Gastrocnemius medialis (tissue), 4 donors: ENCODE measurements around the gene TRAIP. TPM values are rescaled to one million over a fixed set of nuclear protein-coding genes. Genes with fewer than 3 reads are reported as not detected.

ENCODE experiments used
- ATAC-seq, 2 donors: fragments of 150-250 bp; one replicate each; pipeline ENCODE4 v1.9.1; 2016
- DNase-seq, 2 donors: peaks; one replicate each; pipeline ENCODE4 v3.0.0-alpha.2; 2019
- H3K27ac ChIP-seq, 4 donors: fragments of 200-600 bp; sonication (generic); 1 replicate in 1 of 4; 2 replicates in 3 of 4; pipeline ENCODE4 v1.5.1; 2016 to 2018; ENCODE audit warnings: mild to moderate bottlenecking in 2 of 4, moderate library complexity in 1 of 4
- H3K27me3 ChIP-seq, 3 donors: fragments of 200-600 bp; sonication (generic) in 2 of 3; 1 replicate in 1 of 3; 2 replicates in 2 of 3; pipeline versions ENCODE4 v1.5.1 to v1.6.0; 2016 to 2019; ENCODE audit warnings: mild to moderate bottlenecking in 1 of 3, moderate library complexity in 1 of 3
- H3K36me3 ChIP-seq, 2 donors: fragments of 200-600 bp; sonication (generic) in 1 of 2; one replicate each; pipeline ENCODE4 v1.5.1; 2017 to 2018
- H3K4me1 ChIP-seq, 2 donors: fragments of 200-600 bp; sonication (generic) in 1 of 2; one replicate each; pipeline ENCODE4 v1.5.1; 2016 to 2017; ENCODE audit warnings: mild to moderate bottlenecking in 2 of 2
- H3K4me3 ChIP-seq, 4 donors: fragments of 200-600 bp; sonication (generic) in 3 of 4; 1 replicate in 1 of 4; 2 replicates in 3 of 4; pipeline ENCODE4 v1.5.1; 2016 to 2019; ENCODE audit warnings: mild to moderate bottlenecking in 2 of 4
- H3K9me3 ChIP-seq, 3 donors: fragments of 200-600 bp; sonication (generic) in 2 of 3; 1 replicate in 1 of 3; 2 replicates in 2 of 3; pipeline ENCODE4 v1.5.1; 2016 to 2019
- POLR2A ChIP-seq, 2 donors: fragments of 450-650 bp; IDR thresholded peaks; one replicate each; pipeline ENCODE4 v1.6.1; 2017; ENCODE audit warnings: antibody characterized with exemption in 2 of 2, mild to moderate bottlenecking in 2 of 2, moderate library complexity in 2 of 2
- in situ Hi-C, 4 donors: fragments of 200-750 bp; cut with MboI; loops; one replicate each; pipeline versions ENCODE4 v1.15.0 to v1.8.0; 2017; ENCODE audit warnings: low sequenced_read_pairs in 4 of 4
- intact Hi-C: fragments of 100-400 bp; cut with DNase I; formaldehyde crosslinking; loops from one replicate; pipeline ENCODE4 v1.15.1; 2023; ENCODE audit warnings: low total_unique reads
- total RNA-seq, 4 donors: library from RNA; depleted of rRNA; stranded (reverse); fragments of >200 nt; gene quantifications; one replicate each; pipeline versions ENCODE4 v1.1.0 to v1.2.3, GENCODE V29; 2016
- TF ChIP-seq, protein P1 (sequence below), 5 experiments: fragments of 450-650 bp in 3 of 5; fragments of 200-600 bp in 2 of 5; sonication (generic) in 2 of 5; IDR thresholded peaks in 4 of 5; conservative IDR thresholded peaks in 1 of 5; 1 replicate in 4 of 5; 2 replicates in 1 of 5; pipeline ENCODE4 v1.5.1; 2016 to 2019; ENCODE audit warnings: antibody characterized with exemption in 5 of 5, mild to moderate bottlenecking in 3 of 5, moderate library complexity in 3 of 5

TRAIP gene
- total RNA-seq, 4 donors from 2014 or later: 0.36 to 4.2 (median 1.1) TPM

DNA sequence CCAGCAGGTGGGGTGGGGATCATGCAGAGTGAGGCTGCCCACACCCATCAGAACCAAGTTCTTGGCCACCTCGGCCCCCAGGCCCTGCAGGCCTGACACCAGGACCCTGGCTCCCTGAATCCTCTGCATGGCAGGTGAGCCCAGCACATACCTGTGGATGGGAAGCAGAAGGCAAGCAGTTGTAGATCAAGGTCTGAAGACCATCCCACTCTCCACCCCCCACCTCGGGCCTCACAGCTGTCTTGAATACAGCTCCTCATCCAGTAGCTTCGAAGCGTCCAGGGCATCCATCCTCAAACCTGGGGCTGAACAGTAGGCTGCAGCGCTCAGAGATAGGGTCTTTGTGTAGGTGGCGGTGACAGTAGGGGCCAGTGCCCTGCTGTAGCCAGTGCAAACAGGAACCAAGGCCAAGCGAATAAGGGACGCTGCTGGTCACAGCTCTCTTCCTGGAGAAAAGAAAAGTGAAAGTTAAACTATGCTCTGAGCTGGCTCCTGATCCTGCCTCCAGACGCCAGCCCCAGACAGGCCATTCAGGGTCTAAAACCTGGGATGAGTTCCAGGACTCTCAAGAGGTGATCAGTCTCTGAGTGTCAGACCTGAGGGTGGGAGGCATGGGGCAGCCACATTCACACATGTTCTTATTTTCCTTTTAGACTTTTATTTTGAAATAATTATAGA is 42.7 kb downstream of the TRAIP start, which contains the start of gene UBA7:
TSS of gene UBA7 (minus strand) at position 457 of the 678 bp plus-strand sequence. CDS start at position 291, 166 bp downstream.
- no peaks in the 10 kb centered on the region for H3K27me3 ChIP-seq
- ATAC-seq (peak; percentile 68 to 93), DNase-seq (no peak)
- H3K36me3 ChIP-seq: no peaks in the 10 kb centered on the region
- H3K27ac ChIP-seq: peak within 1 kb of the TSS; percentile 66 to 82 (median 67)
- H3K9me3 ChIP-seq: no peaks in the 10 kb centered on the region
- H3K4me1 ChIP-seq: peaks cover 14 to 20% of the 10 kb centered on the region in 2 donors
- peak within 1 kb of the TSS; percentile 29 to 60 (median 48) for H3K4me3 ChIP-seq
- intact Hi-C loops (no loop called here), in situ Hi-C loops (no loop called here)
- TF ChIP-seq POLR2A (IDR thresholded peaks at IDR 0.05): no peak
- TF ChIP-seq, protein P1, sequence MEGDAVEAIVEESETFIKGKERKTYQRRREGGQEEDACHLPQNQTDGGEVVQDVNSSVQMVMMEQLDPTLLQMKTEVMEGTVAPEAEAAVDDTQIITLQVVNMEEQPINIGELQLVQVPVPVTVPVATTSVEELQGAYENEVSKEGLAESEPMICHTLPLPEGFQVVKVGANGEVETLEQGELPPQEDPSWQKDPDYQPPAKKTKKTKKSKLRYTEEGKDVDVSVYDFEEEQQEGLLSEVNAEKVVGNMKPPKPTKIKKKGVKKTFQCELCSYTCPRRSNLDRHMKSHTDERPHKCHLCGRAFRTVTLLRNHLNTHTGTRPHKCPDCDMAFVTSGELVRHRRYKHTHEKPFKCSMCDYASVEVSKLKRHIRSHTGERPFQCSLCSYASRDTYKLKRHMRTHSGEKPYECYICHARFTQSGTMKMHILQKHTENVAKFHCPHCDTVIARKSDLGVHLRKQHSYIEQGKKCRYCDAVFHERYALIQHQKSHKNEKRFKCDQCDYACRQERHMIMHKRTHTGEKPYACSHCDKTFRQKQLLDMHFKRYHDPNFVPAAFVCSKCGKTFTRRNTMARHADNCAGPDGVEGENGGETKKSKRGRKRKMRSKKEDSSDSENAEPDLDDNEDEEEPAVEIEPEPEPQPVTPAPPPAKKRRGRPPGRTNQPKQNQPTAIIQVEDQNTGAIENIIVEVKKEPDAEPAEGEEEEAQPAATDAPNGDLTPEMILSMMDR (IDR thresholded peaks at IDR 0.05 in 4 of 5, conservative IDR thresholded peaks at IDR 0.05 in 1 of 5): no peak

DNA sequence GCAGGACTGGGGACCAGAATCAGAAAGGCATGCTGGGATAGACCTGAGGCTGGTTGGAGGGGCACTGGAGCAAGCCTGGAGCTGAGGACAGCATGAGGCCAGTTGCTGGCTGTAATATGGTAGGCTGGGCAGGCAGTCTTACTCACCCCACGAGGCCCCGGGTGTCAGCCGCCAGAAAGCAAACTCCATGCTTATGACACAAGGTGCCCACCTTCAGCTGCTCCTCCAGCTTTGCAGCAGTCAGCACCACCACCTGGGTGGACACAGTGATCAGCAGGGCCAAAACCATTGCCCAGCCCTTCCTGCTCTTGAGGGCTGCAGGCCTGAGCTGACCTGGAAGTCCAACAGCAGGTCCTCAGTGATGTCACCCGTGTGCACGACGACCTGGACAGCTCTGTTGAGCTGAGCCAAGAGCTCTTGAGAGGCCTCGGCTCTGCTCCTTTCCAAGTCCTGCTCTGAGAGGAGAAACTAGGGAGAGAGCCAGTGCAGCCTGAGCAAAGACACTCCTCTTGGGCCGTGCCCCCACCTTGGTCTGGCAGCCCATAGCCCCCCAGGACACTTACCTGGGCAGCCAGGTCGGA is 43.4 kb downstream of the TRAIP start:
- in situ Hi-C loops: no loop called here

DNA sequence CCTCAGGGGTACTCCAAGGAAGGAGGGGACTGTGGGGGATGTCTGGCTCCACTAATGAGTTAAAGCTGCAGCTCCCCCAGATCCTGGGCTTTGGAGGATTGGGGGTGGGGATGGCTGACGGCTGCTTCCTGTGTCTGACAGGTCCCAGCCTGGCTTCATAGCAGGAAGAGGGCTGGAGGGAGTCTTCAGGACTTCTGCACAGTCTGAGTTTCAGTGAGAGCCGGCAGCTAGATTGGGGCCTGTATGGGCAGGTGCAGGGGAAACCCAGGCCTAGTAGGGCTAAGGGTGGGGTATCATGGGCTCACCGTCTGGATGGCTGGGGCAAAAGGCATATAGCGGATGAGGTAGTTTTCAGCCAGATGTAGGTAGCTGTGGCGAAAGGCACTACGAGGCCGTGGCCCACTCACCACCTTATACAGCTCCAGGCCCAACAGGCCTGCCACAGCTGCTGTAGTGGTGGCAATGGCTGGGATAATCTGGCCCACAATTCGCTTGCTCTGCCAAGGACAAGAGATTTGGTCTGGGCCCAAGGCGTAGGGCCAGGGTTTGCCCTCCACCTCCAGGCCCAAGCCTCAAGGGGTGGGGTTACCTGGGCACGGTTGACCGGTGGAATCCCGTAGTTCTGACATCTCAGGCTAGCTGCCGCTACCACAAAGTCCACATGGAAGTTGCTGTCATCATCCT is 48.8 kb downstream of the TRAIP start:
- Histone ChIP-seq H3K36me3 (no peaks in the 10 kb centered on the region), H3K27me3 (no peaks in the 10 kb centered on the region), H3K4me3 (no peak overlapping the region), H3K27ac (peak overlapping the region; percentile 12 to 97 (median 64)), H3K4me1 (peaks cover 42 to 47% of the 10 kb centered on the region in 2 donors), H3K9me3 (no peaks in the 10 kb centered on the region)
- ATAC-seq: no peak
- DNase-seq: no peak
- in situ Hi-C loops (loop anchor here in 1 of 4 donors (5.0 kb wide), 1 partner anchor 35 kb away; no protein-coding TSS in a partner anchor), intact Hi-C loops (no loop called here)
- TF ChIP-seq, protein P1 (IDR thresholded peaks at IDR 0.05 in 4 of 5, conservative IDR thresholded peaks at IDR 0.05 in 1 of 5): no peak
- TF ChIP-seq POLR2A (IDR thresholded peaks at IDR 0.05): no peak

More for the DNA sequence above, 43.4 kb downstream of the TRAIP start:
- DNase-seq: no peak
- Histone ChIP-seq H3K4me1 (peaks cover 14 to 20% of the 10 kb centered on the region in 2 donors), H3K36me3 (no peaks in the 10 kb centered on the region), H3K27ac (peak overlapping the region; percentile 66 to 82 (median 67)), H3K27me3 (no peaks in the 10 kb centered on the region), H3K4me3 (peak overlapping the region; percentile 29 to 60 (median 48)), H3K9me3 (no peaks in the 10 kb centered on the region)
- TF ChIP-seq, protein P1 (IDR thresholded peaks at IDR 0.05 in 4 of 5, conservative IDR thresholded peaks at IDR 0.05 in 1 of 5): no peak
- no peak for TF ChIP-seq POLR2A (IDR thresholded peaks at IDR 0.05)
- intact Hi-C loops: no loop called here
- peak in 1 of 2 donors; percentile 12 for ATAC-seq

DNA sequence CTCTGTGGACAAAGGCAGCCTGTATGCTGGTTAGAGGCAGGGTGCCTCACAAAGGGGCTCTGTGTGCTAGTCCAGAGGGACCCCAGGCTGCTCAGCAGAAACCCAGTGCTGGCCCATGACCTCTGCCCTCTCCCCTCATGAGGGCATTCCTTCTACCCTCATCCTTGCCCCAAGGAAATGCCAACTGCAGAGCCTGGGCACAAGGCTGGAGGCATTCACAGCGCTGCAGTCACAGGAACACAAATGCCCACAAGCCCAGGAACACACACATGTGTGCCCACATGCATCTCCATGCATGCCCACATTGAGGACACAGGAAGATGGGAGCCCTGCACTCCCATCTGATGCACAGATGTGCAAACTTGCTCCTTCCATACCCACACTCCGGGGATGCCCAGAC is 49.5 kb downstream of the TRAIP start:
- H3K4me1 ChIP-seq: peaks cover 40 to 45% of the 10 kb centered on the region in 2 donors
- H3K36me3 ChIP-seq: no peaks in the 10 kb centered on the region
- in situ Hi-C loops: loop anchor here in 1 of 4 donors (5.0 kb wide), 1 partner anchor 35 kb away; no protein-coding TSS in a partner anchor
- intact Hi-C loops: no loop called here
- no peaks in the 10 kb centered on the region for H3K9me3 ChIP-seq
- H3K27ac ChIP-seq: peak overlapping the region; percentile 89 to 97 (median 93)
- DNase-seq: no peak
- no peak overlapping the region for H3K4me3 ChIP-seq
- H3K27me3 ChIP-seq: no peaks in the 10 kb centered on the region
- ATAC-seq: no peak
- TF ChIP-seq POLR2A (IDR thresholded peaks at IDR 0.05): no peak
- TF ChIP-seq, protein P1 (IDR thresholded peaks at IDR 0.05 in 4 of 5, conservative IDR thresholded peaks at IDR 0.05 in 1 of 5): no peak
